HG02852 (cell line): ENCODE data around the gene CEACAM5.

Experiments
- ATAC-seq: cut with Tn5 transposase; IDR thresholded peaks from one replicate; pipeline ENCODE4 v1.9.1; 2021; ENCODE audit warnings: mild to moderate bottlenecking, moderate library complexity; ENCODE audit not compliant: unreplicated experiment

CEACAM5 gene

DNA sequence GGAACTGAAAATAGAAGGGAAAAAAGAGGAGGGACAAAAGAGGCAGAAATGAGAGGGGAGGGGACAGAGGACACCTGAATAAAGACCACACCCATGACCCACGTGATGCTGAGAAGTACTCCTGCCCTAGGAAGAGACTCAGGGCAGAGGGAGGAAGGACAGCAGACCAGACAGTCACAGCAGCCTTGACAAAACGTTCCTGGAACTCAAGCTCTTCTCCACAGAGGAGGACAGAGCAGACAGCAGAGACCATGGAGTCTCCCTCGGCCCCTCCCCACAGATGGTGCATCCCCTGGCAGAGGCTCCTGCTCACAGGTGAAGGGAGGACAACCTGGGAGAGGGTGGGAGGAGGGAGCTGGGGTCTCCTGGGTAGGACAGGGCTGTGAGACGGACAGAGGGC is at the start of gene CEACAM5:
Gene CEACAM5, plus strand, starts transcription at position 146 of the 400 bp plus-strand sequence. Its CDS starts 106 bp downstream, at position 252.
- ATAC-seq = no peak

DNA sequence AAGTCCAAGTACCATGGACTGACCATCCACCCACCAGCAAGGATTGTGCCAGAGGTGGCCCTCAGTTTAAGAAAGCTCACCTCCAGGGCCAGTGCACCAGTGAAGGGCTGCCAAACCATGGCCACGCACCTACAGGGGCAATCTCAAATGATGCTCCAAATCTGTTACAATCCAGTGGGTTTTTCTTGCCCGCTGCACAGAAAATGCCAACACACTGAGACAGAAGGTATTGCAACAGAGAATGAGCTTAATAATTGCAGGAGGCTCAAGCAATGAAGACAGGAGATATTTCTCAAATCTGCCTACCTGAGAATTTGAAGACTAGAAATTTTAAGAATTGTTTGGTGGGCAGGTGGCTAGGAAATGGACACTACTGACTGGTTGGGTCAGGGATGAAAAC is 42.4 kb upstream of the CEACAM5 start:
- ATAC-seq = no peak

DNA sequence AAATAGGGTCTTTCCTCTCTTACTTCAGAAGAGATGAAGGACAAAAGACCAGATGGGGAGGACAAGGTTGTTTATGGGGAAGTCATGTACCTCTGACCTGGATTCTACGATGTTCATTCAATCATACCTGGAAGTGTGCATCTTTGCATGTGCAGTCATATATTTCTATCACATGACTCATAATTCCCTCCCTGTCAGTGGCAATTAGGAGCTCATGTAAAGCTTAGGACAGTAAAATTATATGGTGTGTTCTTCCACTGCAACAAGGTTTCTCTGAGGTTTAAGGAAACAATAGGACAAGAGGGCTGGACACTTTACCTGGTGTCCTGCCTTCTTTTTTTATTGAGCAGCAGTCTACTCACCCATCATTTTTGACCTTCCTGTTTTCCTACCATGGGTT is 40.1 kb upstream of the CEACAM5 start:
- no peak for ATAC-seq

DNA sequence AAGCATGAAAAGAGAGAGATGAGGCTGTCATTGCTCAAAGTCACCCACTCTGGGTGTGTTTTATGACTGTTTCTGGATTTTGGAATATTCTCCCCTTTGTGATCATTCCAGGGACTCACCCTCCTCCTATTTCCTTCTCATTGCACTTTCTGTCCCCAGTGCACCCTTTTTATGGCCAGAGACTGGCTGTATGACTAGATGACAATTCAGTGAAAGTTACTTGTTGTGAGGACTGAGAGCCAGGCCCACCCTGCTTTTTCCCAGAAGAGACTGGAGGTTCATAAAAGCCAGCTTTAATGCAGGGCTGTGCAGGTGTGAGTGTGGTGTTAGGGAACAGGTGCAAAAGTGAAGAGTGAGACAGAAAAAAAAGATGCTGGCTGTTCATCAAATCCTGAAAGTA is 37.7 kb upstream of the CEACAM5 start:
- no peak for ATAC-seq

DNA sequence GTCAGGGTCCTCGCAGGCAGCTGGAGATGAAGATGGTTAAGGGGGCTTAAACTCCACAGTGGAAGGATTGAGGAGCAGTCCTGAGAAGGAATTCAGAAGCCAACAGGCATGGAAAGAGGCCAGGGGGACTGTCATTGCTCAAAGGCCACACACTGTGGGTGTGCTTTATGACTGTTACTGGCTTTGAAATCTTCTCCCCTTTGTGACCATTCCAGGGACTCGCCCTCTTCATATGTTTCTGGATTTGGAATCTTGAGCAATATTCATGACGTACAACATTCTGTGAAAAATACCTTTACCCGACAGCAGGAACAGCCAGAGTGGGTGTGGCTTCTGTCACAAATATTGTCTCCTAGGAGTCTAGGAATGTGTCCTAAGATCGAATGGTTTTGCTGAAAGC is 36.9 kb upstream of the CEACAM5 start:
- no peak for ATAC-seq

DNA sequence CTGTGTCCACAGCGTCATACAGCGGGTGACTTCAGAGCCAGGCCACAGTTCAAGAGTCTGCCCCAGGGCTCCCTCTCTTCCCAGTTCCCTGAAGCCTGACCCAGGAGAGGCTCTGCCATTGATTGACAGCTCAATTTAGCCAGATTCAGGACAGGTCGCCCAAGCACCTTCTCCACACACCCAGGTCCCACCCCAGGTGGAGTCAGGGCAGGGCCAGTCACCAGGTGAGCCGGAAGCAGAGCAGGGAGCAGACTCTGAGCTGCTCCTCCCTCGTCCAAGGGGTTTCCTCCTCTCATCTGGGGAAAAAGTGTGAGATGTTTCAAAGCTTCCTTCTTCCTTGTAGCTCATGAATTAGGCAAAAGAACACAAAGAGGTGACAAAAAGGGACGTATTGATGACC is 26.0 kb upstream of the CEACAM5 start:
- ATAC-seq = no peak

DNA sequence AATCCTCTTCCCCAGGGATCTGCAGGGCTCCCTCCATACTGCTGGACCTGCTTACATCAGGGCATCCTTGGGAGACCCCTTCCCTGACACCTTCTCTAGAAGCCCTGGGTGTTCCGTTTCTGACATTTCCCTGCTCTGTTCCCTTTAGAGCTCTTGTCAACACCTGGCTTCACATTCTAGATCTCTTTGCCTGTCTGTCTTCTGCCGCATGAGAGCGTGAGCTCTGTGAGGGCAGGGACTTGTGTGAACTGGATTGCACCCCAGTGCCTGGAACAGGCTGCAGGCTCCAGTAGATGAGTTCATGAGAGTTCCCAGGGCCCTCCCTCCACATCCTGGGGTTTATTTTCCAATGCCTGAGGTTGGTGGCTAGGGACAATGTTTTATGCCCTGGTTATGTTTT is 21.0 kb upstream of the CEACAM5 start:
- no peak for ATAC-seq

DNA sequence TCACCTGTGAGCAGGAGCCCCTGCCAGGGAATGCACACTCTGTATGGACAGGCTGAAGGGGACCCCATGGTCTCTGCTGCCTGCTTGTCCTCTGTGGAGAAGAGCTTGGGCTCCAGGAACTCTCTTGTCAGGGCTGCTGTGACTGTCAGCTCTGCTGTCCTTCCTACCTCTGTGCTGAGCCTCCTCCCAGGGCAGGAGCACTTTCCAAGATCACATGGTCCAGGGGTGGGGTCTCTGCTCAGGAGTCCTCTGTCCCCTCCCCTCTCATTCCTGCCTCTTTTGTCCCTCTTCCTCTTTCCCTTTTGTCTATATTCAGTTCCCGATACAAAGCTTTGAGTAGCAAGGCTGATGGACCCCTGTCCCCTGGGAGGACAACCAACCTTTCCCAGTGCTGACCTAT is 20.3 kb upstream of the CEACAM5 start, which contains the start of gene CEACAM7:
Gene CEACAM7, minus strand, starts transcription at position 173 of the 400 bp plus-strand sequence. Its CDS starts 105 bp downstream, at position 68.
- ATAC-seq = no peak

DNA sequence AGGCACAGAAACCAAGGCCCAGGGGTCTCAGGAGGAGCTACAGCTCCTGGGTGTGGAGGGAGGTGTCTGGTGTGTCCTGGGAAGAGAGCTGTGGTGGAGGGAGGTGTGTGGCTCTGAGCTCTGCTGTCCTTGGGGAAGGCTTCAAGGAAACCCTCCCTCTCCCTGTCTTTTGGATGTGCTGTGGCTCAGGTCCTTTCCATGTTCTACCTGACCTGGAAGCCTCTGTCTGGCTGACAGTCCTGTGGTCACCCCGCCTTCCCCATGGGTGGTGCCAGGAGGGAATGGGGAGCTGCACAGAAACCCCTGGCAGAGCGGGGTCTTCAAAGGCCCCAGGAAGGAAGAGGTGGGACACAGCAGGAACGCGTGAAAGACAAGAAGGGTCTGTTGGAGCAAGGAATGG is 19.7 kb upstream of the CEACAM5 start:
- no peak for ATAC-seq

DNA sequence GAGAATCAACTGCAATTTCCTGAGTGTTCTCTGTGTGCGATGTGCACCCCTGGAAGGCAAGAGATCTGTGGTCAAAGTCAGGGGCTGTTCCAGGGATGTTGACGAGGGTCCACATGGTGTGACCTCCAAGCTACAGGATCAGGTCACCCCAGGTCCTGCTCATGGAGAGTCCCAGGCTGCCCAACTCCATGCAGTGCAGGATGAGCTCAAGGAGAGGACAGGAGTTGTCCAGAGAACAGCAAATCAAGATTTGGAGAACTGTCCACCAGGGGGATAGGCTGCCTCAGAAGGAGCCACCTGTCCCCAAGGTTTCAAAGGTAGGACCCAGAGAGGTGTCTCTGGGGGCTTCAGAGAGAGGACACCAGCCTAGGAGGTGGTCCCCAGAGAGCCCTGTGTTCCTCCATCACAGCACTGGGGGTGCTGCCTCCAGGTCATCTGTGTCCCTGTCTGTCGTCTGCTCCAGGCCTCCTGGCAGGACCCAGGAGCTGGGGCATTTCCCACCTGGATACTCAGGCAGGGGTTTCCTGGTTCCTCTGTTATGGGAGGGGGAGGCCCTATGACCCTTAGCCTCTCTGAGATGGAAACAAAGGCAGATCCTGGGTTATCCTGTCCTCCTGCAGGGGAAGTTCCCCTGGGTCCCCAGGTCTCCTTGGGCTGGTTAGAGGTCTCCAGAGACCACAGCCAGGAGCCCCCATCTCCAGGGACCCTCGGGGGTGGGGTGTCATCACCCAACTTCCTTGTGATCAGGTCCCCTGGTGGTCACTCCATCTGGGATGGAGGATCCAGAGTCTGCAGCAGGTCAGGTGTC is 18.2 kb upstream of the CEACAM5 start:
- no peak for ATAC-seq

DNA sequence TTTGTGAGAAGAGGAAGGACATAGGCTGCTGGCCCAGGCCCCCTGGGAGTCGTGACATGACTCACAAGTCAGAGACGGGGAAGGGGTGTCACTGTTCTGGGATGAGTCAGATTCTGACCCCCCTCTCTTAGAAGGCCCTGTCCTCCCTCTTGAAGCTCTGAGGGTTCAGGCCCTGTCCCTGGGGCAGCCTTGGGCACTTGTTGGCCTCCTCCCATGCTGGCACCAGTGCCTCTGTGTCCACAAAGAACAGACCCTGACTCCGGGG is 17.7 kb upstream of the CEACAM5 start:
- ATAC-seq = no peak

DNA sequence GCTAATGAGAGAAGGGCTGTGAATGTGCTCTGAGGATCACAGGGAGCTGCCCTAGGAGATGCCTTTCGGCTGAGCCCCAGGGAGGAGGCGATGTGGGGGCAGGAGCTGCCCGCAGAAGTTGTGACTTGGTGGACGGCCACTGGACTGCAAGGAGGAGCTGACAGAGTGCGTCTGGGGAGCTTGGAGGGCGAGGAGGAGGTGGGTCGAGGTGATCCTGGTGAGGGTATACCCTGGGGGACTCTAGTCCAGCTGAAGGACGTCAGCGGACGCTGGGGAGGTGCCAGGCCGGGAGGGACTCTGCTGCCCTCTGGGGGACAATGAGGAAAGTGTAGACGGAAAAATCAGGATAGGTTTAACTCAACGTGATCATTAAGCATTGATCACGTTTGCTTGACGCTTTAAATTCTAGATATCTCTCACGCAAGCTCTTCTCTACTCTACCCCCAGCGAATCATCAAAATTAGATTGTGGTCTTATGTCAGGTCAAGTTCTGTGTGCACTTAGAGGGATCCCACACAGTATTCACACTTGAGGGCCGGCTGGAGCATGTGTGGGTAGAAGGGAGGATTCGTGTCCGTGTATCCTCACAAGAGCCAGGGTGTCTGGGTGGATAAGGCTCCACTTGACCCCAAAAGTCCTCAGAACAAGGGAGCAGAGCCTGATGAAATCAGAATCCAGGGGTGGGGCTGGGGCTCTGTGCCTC is 17.0 kb upstream of the CEACAM5 start:
- no peak for ATAC-seq

DNA sequence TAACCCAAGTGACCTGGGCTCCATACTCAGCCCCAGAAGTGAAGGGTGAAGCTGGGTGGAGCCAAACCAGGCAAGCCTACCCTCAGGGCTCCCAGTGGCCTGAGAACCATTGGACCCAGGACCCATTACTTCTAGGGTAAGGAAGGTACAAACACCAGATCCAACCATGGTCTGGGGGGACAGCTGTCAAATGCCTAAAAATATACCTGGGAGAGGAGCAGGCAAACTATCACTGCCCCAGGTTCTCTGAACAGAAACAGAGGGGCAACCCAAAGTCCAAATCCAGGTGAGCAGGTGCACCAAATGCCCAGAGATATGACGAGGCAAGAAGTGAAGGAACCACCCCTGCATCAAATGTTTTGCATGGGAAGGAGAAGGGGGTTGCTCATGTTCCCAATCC is 14.2 kb upstream of the CEACAM5 start:
- ATAC-seq = no peak

DNA sequence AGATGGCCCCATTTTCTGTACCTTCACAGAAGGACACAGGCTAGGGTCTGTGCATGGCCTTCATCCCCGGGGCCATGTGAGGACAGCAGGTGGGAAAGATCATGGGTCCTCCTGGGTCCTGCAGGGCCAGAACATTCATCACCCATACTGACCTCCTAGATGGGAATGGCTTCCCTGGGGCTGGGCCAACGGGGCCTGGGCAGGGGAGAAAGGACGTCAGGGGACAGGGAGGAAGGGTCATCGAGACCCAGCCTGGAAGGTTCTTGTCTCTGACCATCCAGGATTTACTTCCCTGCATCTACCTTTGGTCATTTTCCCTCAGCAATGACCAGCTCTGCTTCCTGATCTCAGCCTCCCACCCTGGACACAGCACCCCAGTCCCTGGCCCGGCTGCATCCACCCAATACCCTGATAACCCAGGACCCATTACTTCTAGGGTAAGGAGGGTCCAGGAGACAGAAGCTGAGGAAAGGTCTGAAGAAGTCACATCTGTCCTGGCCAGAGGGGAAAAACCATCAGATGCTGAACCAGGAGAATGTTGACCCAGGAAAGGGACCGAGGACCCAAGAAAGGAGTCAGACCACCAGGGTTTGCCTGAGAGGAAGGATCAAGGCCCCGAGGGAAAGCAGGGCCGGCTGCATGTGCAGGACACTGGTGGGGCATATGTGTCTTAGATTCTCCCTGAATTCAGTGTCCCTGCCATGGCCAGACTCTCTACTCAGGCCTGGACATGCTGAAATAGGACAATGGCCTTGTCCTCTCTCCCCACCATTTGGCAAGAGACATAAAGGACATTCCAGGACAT is 13.4 kb upstream of the CEACAM5 start:
- ATAC-seq = no peak

DNA sequence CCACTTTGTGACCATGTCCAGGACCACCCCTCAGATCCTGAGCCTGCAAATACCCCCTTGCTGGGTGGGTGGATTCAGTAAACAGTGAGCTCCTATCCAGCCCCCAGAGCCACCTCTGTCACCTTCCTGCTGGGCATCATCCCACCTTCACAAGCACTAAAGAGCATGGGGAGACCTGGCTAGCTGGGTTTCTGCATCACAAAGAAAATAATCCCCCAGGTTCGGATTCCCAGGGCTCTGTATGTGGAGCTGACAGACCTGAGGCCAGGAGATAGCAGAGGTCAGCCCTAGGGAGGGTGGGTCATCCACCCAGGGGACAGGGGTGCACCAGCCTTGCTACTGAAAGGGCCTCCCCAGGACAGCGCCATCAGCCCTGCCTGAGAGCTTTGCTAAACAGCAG is 12.7 kb upstream of the CEACAM5 start:
- ATAC-seq = no peak

DNA sequence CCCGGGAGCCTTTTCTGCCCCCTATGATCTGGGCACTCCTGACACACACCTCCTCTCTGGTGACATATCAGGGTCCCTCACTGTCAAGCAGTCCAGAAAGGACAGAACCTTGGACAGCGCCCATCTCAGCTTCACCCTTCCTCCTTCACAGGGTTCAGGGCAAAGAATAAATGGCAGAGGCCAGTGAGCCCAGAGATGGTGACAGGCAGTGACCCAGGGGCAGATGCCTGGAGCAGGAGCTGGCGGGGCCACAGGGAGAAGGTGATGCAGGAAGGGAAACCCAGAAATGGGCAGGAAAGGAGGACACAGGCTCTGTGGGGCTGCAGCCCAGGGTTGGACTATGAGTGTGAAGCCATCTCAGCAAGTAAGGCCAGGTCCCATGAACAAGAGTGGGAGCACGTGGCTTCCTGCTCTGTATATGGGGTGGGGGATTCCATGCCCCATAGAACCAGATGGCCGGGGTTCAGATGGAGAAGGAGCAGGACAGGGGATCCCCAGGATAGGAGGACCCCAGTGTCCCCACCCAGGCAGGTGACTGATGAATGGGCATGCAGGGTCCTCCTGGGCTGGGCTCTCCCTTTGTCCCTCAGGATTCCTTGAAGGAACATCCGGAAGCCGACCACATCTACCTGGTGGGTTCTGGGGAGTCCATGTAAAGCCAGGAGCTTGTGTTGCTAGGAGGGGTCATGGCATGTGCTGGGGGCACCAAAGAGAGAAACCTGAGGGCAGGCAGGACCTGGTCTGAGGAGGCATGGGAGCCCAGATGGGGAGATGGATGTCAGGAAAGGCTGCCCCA is 11.8 kb upstream of the CEACAM5 start:
- ATAC-seq = no peak

DNA sequence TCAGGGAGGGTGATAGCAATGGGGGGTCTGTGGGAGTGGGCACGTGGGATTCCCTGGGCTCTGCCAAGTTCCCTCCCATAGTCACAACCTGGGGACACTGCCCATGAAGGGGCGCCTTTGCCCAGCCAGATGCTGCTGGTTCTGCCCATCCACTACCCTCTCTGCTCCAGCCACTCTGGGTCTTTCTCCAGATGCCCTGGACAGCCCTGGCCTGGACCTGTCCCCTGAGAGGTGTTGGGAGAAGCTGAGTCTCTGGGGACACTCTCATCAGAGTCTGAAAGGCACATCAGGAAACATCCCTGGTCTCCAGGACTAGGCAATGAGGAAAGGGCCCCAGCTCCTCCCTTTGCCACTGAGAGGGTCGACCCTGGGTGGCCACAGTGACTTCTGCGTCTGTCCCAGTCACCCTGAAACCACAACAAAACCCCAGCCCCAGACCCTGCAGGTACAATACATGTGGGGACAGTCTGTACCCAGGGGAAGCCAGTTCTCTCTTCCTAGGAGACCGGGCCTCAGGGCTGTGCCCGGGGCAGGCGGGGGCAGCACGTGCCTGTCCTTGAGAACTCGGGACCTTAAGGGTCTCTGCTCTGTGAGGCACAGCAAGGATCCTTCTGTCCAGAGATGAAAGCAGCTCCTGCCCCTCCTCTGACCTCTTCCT is 11.1 kb upstream of the CEACAM5 start:
- no peak for ATAC-seq

DNA sequence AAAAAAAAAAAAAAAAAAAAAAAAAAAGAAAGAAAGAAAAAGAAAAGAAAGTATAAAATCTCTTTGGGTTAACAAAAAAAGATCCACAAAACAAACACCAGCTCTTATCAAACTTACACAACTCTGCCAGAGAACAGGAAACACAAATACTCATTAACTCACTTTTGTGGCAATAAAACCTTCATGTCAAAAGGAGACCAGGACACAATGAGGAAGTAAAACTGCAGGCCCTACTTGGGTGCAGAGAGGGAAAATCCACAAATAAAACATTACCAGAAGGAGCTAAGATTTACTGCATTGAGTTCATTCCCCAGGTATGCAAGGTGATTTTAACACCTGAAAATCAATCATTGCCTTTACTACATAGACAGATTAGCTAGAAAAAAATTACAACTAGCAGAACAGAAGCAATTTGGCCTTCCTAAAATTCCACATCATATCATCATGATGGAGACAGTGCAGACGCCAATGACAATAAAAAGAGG is 9.6 kb upstream of the CEACAM5 start:
- no peak for ATAC-seq

DNA sequence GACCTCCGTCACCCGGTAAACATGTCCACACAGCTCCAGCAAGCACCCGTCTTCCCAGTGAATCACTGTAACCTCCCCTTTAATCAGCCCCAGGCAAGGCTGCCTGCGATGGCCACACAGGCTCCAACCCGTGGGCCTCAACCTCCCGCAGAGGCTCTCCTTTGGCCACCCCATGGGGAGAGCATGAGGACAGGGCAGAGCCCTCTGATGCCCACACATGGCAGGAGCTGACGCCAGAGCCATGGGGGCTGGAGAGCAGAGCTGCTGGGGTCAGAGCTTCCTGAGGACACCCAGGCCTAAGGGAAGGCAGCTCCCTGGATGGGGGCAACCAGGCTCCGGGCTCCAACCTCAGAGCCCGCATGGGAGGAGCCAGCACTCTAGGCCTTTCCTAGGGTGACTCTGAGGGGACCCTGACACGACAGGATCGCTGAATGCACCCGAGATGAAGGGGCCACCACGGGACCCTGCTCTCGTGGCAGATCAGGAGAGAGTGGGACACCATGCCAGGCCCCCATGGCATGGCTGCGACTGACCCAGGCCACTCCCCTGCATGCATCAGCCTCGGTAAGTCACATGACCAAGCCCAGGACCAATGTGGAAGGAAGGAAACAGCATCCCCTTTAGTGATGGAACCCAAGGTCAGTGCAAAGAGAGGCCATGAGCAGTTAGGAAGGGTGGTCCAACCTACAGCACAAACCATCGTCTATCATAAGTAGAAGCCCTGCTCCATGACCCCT is 9.0 kb upstream of the CEACAM5 start:
- no peak for ATAC-seq

DNA sequence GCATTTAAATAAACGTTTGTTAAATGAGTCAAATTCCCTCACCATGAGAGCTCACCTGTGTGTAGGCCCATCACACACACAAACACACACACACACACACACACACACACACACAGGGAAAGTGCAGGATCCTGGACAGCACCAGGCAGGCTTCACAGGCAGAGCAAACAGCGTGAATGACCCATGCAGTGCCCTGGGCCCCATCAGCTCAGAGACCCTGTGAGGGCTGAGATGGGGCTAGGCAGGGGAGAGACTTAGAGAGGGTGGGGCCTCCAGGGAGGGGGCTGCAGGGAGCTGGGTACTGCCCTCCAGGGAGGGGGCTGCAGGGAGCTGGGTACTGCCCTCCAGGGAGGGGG is 8.5 kb upstream of the CEACAM5 start:
- ATAC-seq = no peak
